Fibroblast of lung (primary cell): ENCODE results near the gene METAP2.

Experiments
- EZH2 ChIP-seq: IDR thresholded peaks from 2 replicates; pipeline ENCODE4 v1.5.1; 2012; ENCODE audit warnings: low read length, control low read depth, mild to moderate bottlenecking; ENCODE audit errors: missing control alignments
- TF ChIP-seq, protein P1 (sequence below), 2 donors: IDR thresholded peaks in 1 of 2; conservative IDR thresholded peaks in 1 of 2; 1 replicate in 1 of 2; 2 replicates in 1 of 2; pipeline ENCODE4 v1.5.1; 2011 to 2012; ENCODE audit warnings: low read length in 2 of 2, control low read depth in 1 of 2, inconsistent platforms in 1 of 2, low read depth in 1 of 2, mild to moderate bottlenecking in 1 of 2

DNA sequence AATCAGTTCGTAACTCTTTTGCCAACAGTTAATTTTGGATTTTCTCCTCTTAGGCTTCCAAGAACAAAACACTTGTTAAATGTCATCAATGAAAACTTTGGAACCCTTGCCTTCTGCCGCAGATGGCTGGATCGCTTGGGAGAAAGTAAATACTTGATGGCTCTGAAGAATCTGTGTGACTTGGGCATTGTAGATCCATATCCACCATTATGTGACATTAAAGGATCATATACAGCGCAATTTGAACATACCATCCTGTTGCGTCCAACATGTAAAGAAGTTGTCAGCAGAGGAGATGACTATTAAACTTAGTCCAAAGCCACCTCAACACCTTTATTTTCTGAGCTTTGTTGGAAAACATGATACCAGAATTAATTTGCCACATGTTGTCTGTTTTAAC is 39.6 kb downstream of the METAP2 start:
- TF ChIP-seq, protein P1, sequence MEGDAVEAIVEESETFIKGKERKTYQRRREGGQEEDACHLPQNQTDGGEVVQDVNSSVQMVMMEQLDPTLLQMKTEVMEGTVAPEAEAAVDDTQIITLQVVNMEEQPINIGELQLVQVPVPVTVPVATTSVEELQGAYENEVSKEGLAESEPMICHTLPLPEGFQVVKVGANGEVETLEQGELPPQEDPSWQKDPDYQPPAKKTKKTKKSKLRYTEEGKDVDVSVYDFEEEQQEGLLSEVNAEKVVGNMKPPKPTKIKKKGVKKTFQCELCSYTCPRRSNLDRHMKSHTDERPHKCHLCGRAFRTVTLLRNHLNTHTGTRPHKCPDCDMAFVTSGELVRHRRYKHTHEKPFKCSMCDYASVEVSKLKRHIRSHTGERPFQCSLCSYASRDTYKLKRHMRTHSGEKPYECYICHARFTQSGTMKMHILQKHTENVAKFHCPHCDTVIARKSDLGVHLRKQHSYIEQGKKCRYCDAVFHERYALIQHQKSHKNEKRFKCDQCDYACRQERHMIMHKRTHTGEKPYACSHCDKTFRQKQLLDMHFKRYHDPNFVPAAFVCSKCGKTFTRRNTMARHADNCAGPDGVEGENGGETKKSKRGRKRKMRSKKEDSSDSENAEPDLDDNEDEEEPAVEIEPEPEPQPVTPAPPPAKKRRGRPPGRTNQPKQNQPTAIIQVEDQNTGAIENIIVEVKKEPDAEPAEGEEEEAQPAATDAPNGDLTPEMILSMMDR (conservative IDR thresholded peaks at IDR 0.05 in 1 of 2, IDR thresholded peaks at IDR 0.05 in 1 of 2; ENCODE audit: low read depth in 1 of 2, low read length in 2 of 2), result no peak
- TF ChIP-seq EZH2, result no peak
